Duodenal mucosa (tissue), 2 donors: Measurements from ENCODE around the gene ITPR2.

Experiments used
- H3K27ac ChIP-seq: one replicate; pipeline ENCODE4 v1.7.0; 2013; ENCODE audit warnings: low read depth, low read length
- H3K27me3 ChIP-seq, 2 donors: one replicate each; pipeline ENCODE4 v1.7.0; 2013; ENCODE audit warnings: low read length in 2 of 2, control low read depth in 1 of 2; ENCODE audit not compliant: insufficient read depth in 2 of 2, control insufficient read depth in 1 of 2
- H3K36me3 ChIP-seq, 2 donors: one replicate each; pipeline ENCODE4 v1.7.0; 2013; ENCODE audit warnings: low read length in 2 of 2, control low read depth in 1 of 2; ENCODE audit not compliant: insufficient read depth in 2 of 2, control insufficient read depth in 1 of 2
- H3K4me1 ChIP-seq, 2 donors: one replicate each; pipeline ENCODE4 v1.7.0; 2013; ENCODE audit warnings: low read length in 2 of 2, control low read depth in 1 of 2; ENCODE audit not compliant: insufficient read depth in 2 of 2, control insufficient read depth in 1 of 2
- H3K4me3 ChIP-seq, 2 donors: one replicate each; pipeline ENCODE4 v1.7.0; 2013; ENCODE audit warnings: low read length in 2 of 2, low read depth in 1 of 2
- H3K9ac ChIP-seq, 2 donors: one replicate each; pipeline ENCODE4 v1.7.0; 2013; ENCODE audit warnings: low read length in 2 of 2, low read depth in 1 of 2
- H3K9me3 ChIP-seq, 2 donors: one replicate each; pipeline ENCODE4 v1.7.0; 2013; ENCODE audit warnings: low read length in 2 of 2, control low read depth in 1 of 2; ENCODE audit not compliant: control insufficient read depth in 1 of 2

ITPR2 gene

DNA sequence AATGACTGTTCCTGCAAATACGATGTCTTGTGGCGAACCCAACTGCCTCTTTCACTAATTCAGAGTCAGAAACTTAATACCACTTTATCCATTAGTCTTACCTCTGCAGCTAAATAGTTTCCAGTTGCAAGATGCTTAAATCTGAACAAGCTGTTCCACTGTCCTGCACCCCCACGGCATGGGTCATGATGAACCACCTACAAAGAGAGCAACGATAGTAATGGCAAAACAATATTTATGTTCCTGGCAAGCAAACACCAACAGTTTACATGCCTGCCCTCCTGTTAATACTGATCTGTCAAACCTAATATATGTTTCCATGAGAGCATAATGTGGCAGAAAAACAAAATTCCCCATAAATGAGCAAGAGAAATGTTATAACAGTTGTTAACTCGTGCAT is 121.9 kb downstream of the ITPR2 start:
- Histone ChIP-seq H3K4me3 (no peak overlapping the region), H3K27me3 (no peaks in the 10 kb centered on the region), H3K36me3 (peaks cover 5 to 17% of the 10 kb centered on the region in 2 donors), H3K9me3 (no peaks in the 10 kb centered on the region), H3K9ac (no peak overlapping the region), H3K4me1 (peaks cover 0 to 6% of the 10 kb centered on the region in 2 donors), H3K27ac (no peak overlapping the region)

DNA sequence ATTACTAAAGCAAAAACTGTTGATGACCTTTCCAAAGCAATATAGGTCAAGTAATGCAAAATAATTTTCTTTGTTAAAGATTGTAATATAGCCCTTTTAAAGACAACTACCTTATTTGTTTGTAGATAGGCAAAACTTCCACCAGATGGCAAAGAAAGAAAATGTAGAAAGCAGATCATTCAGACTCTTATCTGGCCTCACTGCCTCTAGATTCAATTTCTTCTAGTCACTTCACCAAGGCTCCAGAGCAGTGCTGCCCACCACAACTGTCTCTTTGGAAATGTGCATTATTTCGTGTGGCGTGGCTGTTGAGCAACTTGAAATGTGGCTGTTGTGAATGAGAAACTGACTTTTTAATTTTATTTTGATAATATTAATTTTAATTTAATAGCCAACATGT is 127.1 kb downstream of the ITPR2 start:
- no peak overlapping the region for H3K4me3 ChIP-seq
- no peaks in the 10 kb centered on the region for H3K9me3 ChIP-seq
- no peak overlapping the region for H3K27ac ChIP-seq
- H3K36me3 ChIP-seq, result no peaks in the 10 kb centered on the region
- peaks cover 11 to 32% of the 10 kb centered on the region in 2 donors for H3K4me1 ChIP-seq
- no peak overlapping the region for H3K9ac ChIP-seq
- no peaks in the 10 kb centered on the region for H3K27me3 ChIP-seq

DNA sequence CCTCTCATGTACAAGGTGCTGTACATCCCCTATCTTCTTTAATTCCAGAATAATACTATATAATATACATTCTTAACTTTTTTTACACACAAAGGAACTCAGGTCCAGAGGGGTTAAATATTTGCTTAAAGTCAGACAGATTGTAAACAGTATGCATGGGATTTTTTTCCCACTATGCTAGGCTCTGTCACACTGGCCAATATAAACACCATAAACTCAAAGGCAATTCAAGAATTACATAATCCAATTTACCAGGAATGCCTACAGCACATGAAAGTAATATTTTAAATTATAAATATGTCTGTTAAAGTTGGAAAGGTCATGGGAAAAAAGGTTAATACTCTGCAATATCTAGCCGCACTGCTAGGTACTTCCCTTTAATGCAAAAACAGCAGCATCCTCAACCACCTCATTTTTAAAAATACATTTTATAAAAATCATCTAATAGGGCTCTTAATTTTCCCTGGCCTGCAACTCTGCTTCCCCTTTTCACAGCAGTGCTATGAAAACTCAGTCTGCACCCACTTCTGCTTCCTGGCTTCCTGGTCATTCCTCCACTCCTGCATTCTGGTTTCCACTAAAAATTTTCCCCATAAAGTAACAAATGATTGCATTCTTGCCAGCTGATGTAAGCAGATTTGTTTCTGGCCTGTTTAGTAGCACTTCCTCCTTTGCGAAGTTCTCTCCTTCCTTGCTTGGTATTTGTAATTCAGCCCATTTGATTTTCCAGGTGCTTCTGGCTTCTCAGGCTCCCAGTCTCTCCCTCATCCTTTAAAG is 128.1 kb downstream of the ITPR2 start:
- H3K9me3 ChIP-seq, result no peaks in the 10 kb centered on the region
- H3K9ac ChIP-seq, result no peak overlapping the region
- H3K36me3 ChIP-seq, result no peaks in the 10 kb centered on the region
- H3K27me3 ChIP-seq, result no peaks in the 10 kb centered on the region
- H3K27ac ChIP-seq, result no peak overlapping the region
- no peak overlapping the region for H3K4me3 ChIP-seq
- peaks cover 11 to 32% of the 10 kb centered on the region in 2 donors for H3K4me1 ChIP-seq

DNA sequence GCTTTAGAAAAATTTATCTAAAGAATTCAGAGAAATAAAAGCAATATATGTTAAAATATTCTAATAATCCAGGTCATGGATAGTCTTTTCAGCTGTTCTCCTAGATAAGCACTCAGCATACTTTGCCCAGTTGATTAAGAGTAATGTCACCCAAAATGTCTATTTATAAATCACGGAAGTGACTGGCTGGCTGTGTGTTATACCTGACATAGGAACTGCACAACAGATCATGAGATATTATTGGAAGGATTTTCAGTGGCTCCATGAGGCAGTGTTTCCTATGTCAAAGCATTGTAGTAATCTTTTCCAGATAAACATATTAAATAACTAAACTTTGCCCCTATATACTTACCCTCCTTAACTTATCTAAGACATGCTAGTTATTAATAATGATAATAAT is 128.8 kb downstream of the ITPR2 start:
- Histone ChIP-seq H3K9me3 (no peaks in the 10 kb centered on the region), H3K9ac (no peak overlapping the region), H3K27ac (no peak overlapping the region), H3K36me3 (no peaks in the 10 kb centered on the region), H3K4me3 (no peak overlapping the region), H3K27me3 (no peaks in the 10 kb centered on the region), H3K4me1 (peaks cover 11 to 31% of the 10 kb centered on the region in 2 donors)

DNA sequence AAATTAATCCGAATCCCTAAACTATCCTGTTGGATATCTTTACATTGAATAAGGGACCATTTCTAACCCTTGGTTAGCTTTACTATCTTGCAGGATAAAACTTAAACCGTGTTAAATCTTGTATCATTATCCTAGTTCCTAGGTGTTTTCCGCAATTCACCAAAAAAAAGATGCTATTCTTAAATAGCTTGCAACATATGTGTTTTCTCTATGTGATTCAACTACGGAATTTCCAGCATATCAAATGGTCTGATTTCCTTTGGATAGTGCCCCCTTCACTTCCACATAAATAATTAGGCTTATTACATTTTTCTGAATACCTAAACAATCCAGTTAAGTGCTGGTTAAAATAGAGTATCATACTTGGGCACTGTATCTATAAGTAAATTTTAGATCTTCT is 130.3 kb downstream of the ITPR2 start:
- Histone ChIP-seq H3K9me3 (no peaks in the 10 kb centered on the region), H3K4me3 (no peak overlapping the region), H3K4me1 (peaks cover 11 to 26% of the 10 kb centered on the region in 2 donors), H3K36me3 (no peaks in the 10 kb centered on the region), H3K27me3 (no peaks in the 10 kb centered on the region), H3K27ac (no peak overlapping the region), H3K9ac (no peak overlapping the region)

DNA sequence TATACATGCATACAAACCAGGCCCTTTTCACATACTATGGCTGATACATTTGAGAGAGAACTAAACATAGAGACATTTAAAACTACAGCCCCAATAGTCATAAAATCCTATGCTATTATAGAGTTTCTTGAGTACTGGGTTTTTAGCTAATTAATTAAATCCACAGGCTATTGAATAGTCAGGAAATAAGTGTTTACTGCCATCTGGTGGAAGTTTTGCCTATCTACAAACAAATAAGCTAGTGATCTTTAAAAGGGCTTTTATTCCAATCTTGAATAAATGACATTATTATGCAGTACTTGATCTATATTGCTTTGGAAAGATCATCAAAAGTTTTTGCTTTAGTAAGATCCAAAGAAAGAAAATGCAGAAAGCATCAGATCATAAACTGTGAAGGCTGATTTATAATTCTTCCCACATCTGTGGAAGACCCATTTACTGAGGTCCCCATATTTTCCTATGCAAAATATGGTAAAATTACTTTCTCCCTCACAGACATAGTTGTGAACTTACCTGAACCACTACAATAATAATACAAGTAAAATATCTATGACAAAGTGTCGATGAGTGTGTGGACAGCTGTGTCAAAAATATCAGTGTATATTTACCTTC is 131.3 kb downstream of the ITPR2 start:
- H3K36me3 ChIP-seq, result peaks cover 0 to 2% of the 10 kb centered on the region in 2 donors
- no peaks in the 10 kb centered on the region for H3K27me3 ChIP-seq
- H3K9ac ChIP-seq, result no peak overlapping the region
- no peak overlapping the region for H3K4me3 ChIP-seq
- no peaks in the 10 kb centered on the region for H3K9me3 ChIP-seq
- H3K4me1 ChIP-seq, result peaks cover 11 to 26% of the 10 kb centered on the region in 2 donors
- H3K27ac ChIP-seq, result no peak overlapping the region

DNA sequence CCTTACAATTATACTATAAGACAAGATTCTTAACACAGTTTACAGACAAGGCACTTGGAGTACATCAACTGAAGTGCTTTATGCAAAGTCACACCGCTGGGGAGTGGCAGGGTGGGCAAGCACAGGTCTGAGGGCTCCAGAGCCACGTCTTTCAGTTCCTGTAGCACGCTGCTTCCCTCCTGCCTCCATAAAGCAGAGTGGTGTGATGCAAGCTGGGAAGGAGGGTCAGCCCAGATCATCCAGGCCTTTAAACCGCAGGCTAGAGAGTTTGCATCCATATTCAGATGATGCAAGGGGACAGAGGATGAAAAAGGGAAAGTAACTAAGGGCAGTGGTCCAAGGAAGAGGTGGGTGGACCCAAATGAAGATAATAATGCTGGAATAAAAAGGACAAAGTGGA is 132.6 kb downstream of the ITPR2 start:
- Histone ChIP-seq H3K9me3 (no peaks in the 10 kb centered on the region), H3K27me3 (no peaks in the 10 kb centered on the region), H3K4me3 (no peak overlapping the region), H3K9ac (no peak overlapping the region), H3K27ac (no peak overlapping the region), H3K36me3 (peaks cover 0 to 9% of the 10 kb centered on the region in 2 donors), H3K4me1 (peaks cover 9 to 21% of the 10 kb centered on the region in 2 donors)

DNA sequence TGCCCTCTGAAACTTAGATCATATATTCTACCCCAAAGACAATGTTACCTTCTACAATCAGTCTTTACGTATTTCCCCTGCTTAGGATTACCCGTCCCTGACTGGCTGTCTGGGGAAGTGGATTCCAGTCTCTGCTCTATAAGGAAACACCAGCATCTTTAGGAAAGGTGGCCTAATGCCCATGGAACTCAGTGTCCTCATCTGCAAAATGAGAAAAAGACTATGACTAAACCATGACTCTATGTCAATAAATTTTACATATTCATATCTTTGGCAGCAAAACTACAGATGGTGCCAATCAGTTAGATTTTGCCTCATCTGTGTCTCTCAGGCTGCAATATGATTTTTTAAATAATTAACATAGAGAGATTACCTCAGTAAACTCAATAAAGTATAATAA is 133.8 kb downstream of the ITPR2 start:
- no peaks in the 10 kb centered on the region for H3K27me3 ChIP-seq
- H3K36me3 ChIP-seq, result peaks cover 0 to 13% of the 10 kb centered on the region in 2 donors
- H3K4me1 ChIP-seq, result peaks cover 0 to 12% of the 10 kb centered on the region in 2 donors
- H3K9ac ChIP-seq, result no peak overlapping the region
- no peak overlapping the region for H3K4me3 ChIP-seq
- H3K27ac ChIP-seq, result no peak overlapping the region
- no peaks in the 10 kb centered on the region for H3K9me3 ChIP-seq

DNA sequence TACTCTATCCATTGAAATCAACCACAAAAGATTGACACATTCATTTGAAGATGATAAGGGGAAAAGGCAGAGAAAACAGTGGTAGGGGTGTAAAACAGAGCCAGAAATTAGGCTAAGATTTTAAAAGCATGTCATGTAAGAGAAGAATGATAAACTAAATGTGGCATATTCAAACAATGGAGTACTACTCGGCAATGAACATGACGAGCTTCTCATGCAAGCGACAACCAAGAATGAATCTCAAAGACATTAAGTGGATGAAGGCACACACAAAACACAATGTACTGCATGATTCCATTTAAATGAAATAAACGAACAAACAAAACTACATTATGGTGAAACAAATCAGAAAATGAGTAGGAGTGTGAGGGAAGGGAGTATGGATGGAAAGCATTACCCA is 134.8 kb downstream of the ITPR2 start:
- Histone ChIP-seq H3K9ac (no peak overlapping the region), H3K9me3 (no peaks in the 10 kb centered on the region), H3K36me3 (peaks cover 0 to 13% of the 10 kb centered on the region in 2 donors), H3K27ac (no peak overlapping the region), H3K4me3 (no peak overlapping the region), H3K27me3 (no peaks in the 10 kb centered on the region), H3K4me1 (peaks cover 0 to 1% of the 10 kb centered on the region in 2 donors)

DNA sequence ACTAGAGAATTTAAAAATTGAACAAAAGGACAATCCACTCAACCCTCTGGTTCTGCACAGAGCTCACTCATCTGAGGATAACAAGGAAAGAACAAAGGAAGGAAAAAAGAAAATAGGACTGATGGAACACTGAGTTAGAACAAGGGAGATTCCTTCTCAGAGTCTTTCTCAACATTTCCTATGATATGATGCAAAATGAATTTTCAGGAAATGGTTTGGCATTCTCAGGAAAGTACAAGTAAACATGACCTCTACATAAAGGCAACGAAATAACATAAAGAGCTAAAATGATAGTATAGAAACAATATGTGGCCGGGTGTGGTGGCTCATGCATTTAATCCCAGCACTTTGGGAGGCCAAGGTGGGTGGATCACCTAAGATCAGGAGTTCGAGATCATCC is 135.8 kb downstream of the ITPR2 start:
- no peak overlapping the region for H3K4me3 ChIP-seq
- H3K36me3 ChIP-seq, result peaks cover 0 to 16% of the 10 kb centered on the region in 2 donors
- no peaks in the 10 kb centered on the region for H3K27me3 ChIP-seq
- H3K9me3 ChIP-seq, result no peaks in the 10 kb centered on the region
- H3K27ac ChIP-seq, result no peak overlapping the region
- no peaks in the 10 kb centered on the region for H3K4me1 ChIP-seq
- no peak overlapping the region for H3K9ac ChIP-seq
